ENCODE data around the gene MRPS24.

GRCh38 chr7:43895847-43896415 lies 26.6 kb upstream of the MRPS24 start:
- TF ChIP-seq POLR2A (IDR thresholded peaks at IDR 0.05; ENCODE audit: low read depth, low read length) (no peak), TAF1 (IDR thresholded peaks at IDR 0.05; ENCODE audit: borderline replicate concordance, low read depth, low read length) (no peak), POLR2AphosphoS5 (IDR thresholded peaks at IDR 0.05; ENCODE audit: low read depth, low read length) (no peak)

Data from GM12892 (cell line).